Measurements from ENCODE around the gene BORCS6. TPM values are rescaled to one million over a fixed set of nuclear protein-coding genes. Genes with fewer than 3 reads are reported as not detected.
A peak's percentile ranks its signal among the peaks of the same experiment; 100 is the strongest.

The BORCS6 gene
- total and polyA plus RNA-seq, 9 of the 15 experiments (the other 6 are each of a cell fraction or from before 2014, with no cell fraction given) = 0.01 to 7.4 (median 2.3) TPM

GRCh38 chr17:8138672-8139371 lies 51.2 kb downstream of the BORCS6 start (continued):
- TF ChIP-seq HINFP (tag; conservative IDR thresholded peaks at IDR 0.05; ENCODE audit: low read depth) (no peak), ELF1 (tag; IDR thresholded peaks at IDR 0.05) (no peak; the same call in 1 of the 2 replicates), ZBTB40 (IDR thresholded peaks at IDR 0.05) (peak; percentile 79), ZBTB40 (CRISPR knock-in tag; IDR thresholded peaks at IDR 0.05) (no peak), EP300 (IDR thresholded peaks at IDR 0.05; ENCODE audit: low read length) (peak; percentile 42; the same call in 1 of the 2 replicates), TCF15 (CRISPR knock-in tag; IDR thresholded peaks at IDR 0.05) (no peak), HNRNPK (IDR thresholded peaks at IDR 0.05; ENCODE audit: low read depth, low read length, poor library complexity, severe bottlenecking) (no peak), JUNB (CRISPR knock-in tag; conservative IDR thresholded peaks at IDR 0.05) (no peak), SFPQ (IDR thresholded peaks at IDR 0.05; ENCODE audit: low read depth, low read length) (no peak), SAFB (IDR thresholded peaks at IDR 0.05; ENCODE audit: borderline replicate concordance, low read depth, low read length) (no peak), NFXL1 (CRISPR knock-in tag; IDR thresholded peaks at IDR 0.05) (no peak), KLF13 (tag; IDR thresholded peaks at IDR 0.05; ENCODE audit: borderline replicate concordance, low read depth) (no peak), ZC3H8 (IDR thresholded peaks at IDR 0.05) (no peak), CXXC5 (CRISPR knock-in tag; IDR thresholded peaks at IDR 0.05) (peak; percentile 93), MTA2 (IDR thresholded peaks at IDR 0.05; ENCODE audit: low read depth) (no peak)
